ENCODE results near the gene KRTAP5-1. TPM values are rescaled to one million over a fixed set of nuclear protein-coding genes. Genes with fewer than 3 reads are reported as not detected.
A peak's percentile ranks its signal among the peaks of the same experiment; 100 is the strongest.

The KRTAP5-1 gene
- polyA plus RNA-seq, 2 of the 4 experiments (the other 2 are of a cell fraction): not detected

DNA sequence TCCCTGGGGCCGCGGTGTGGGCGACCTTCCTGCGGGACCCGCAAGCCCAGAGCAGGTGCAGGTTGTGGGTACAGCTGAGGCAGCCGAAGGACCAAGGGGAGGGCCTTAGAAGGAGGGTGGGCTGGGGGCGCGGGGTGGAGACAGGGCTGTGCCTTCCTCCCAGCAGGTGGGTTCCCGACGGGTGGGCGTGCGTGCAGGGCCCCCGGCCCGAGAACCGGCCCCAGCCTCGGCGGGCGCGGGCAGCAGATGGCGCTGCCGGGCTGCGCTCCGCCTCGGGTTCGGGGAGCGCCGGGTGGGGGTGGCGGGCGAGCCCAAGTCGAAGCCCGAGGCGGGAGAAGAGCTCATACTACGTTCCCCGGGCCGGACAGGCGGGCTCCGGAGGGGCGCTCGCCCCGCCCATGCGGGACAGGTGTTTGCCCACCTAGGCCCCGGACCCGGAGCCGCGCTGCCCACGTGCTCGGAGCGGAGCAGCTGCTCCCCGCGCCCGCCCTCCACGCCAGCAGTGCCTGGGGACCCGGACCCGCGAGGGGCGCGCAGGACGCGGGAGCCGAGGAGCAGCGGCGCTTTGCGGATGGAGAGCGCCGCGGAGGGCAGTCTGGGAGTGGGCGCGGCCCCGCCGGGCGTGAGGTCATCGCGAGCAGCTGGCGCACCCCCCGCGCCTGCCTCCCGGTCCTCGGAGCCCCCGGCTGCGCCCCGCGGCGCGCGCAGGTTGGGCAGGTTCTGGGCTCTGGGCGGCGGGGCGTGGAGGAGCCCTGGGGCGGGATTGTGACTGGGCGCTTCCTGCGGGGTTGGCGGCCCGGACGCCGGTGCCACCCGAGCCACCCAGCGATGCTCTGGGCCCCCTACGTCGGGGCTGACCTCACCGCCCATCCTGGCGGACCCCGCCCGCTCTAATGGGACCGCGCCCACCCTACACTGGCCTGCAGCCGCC is 38.3 kb downstream of the KRTAP5-1 start:
- POLR2A ChIA-PET: interaction anchor here (0.6 to 1.3 kb wide), 2 partner anchors 12 to 28 kb away, joined by 3 to 5 read pairs; no protein-coding TSS in a partner anchor
- FAIRE-seq: no peak
- TF ChIP-seq JUN (IDR thresholded peaks at IDR 0.05) (no peak; a peak in 1 of 5 replicates), SMC3 (IDR thresholded peaks at IDR 0.05) (peak; percentile 99), KDM5A (IDR thresholded peaks at IDR 0.05) (peak; percentile 29; the same call in 1 of the 2 replicates), RAD21 (conservative IDR thresholded peaks at IDR 0.05 in 1 of 2, IDR thresholded peaks at IDR 0.05 in 1 of 2) (peak; percentile 77 to 98), SREBF2 (IDR thresholded peaks at IDR 0.05) (no peak), MAZ (IDR thresholded peaks at IDR 0.05; ENCODE audit: borderline replicate concordance, low read depth, low read length) (no peak), RNF2 (IDR thresholded peaks at IDR 0.05; ENCODE audit: borderline replicate concordance, low read depth) (no peak), ZSCAN20 (CRISPR knock-in tag; IDR thresholded peaks at IDR 0.05) (no peak)
- TF ChIP-seq, protein P1, sequence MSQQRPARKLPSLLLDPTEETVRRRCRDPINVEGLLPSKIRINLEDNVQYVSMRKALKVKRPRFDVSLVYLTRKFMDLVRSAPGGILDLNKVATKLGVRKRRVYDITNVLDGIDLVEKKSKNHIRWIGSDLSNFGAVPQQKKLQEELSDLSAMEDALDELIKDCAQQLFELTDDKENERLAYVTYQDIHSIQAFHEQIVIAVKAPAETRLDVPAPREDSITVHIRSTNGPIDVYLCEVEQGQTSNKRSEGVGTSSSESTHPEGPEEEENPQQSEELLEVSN (IDR thresholded peaks at IDR 0.05; ENCODE audit: borderline replicate concordance, low read depth): peak; percentile 58
- TF ChIP-seq, protein P2, sequence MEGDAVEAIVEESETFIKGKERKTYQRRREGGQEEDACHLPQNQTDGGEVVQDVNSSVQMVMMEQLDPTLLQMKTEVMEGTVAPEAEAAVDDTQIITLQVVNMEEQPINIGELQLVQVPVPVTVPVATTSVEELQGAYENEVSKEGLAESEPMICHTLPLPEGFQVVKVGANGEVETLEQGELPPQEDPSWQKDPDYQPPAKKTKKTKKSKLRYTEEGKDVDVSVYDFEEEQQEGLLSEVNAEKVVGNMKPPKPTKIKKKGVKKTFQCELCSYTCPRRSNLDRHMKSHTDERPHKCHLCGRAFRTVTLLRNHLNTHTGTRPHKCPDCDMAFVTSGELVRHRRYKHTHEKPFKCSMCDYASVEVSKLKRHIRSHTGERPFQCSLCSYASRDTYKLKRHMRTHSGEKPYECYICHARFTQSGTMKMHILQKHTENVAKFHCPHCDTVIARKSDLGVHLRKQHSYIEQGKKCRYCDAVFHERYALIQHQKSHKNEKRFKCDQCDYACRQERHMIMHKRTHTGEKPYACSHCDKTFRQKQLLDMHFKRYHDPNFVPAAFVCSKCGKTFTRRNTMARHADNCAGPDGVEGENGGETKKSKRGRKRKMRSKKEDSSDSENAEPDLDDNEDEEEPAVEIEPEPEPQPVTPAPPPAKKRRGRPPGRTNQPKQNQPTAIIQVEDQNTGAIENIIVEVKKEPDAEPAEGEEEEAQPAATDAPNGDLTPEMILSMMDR (IDR thresholded peaks at IDR 0.05): peak; percentile 93
- TF ChIP-seq, protein P3, sequence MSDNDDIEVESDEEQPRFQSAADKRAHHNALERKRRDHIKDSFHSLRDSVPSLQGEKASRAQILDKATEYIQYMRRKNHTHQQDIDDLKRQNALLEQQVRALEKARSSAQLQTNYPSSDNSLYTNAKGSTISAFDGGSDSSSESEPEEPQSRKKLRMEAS (IDR thresholded peaks at IDR 0.05): 0 out of 2 replicates have a peak, but pooled peaks have one; percentile 46
- no peaks in the 10 kb centered on the region for H3K9me3 ChIP-seq
- CTCF ChIA-PET: interaction anchor here (0.6 to 15.0 kb wide), 52 partner anchors 10 to 610 kb away, joined by 3 to 719 read pairs (median 4); partner anchors contain the start of genes DUSP8, KRTAP5-2, KRTAP5-3 and KRTAP5-5
- H3K4me2 ChIP-seq: peak overlapping the region; percentile 100
- peak overlapping the region; percentile 74 to 86 for H3K27ac ChIP-seq
- H3K4me1 ChIP-seq: peaks cover 21% of the 10 kb centered on the region
- peak; percentile 60 to 83 for ATAC-seq
- peak; percentile 58 to 84 for DNase-seq (ENCODE audit: low read depth in 1 of 2, low spot score in 1 of 2)
- WGBS (ENCODE audit: missing lambda C conversion rate): 6% methylated on average over 22 of the region's 106 CpGs
- peak overlapping the region; percentile 63 for H3K4me3 ChIP-seq

DNA sequence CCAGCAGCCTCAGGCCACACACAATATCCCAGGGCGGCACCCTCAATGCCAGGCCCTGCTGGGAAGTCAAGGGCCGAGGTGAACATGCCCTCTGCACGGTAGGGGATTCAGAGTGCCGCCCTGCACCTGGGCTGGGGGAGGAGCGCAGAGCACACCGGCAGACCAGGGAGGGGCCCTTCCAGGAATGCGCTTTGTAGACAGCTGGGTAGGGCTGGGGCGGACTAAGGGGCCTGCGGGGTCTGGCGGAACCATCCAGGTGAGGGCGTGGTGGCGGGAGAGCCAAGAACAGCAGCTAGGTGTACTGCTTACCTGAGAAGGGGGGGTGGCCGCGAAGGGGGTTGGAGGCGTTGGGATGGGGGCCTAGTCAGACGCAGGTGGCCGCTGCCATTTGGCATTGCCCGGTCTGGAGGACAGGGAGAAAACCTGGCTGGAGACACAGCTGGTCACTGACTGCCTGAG is 39.0 kb downstream of the KRTAP5-1 start:
- 27% methylated on average over 16 of the region's 18 CpGs for WGBS (ENCODE audit: missing lambda C conversion rate)
- ChIA-PET POLR2A (interaction anchor here (1.3 kb wide), 1 partner anchor 28 kb away, joined by 5 read pairs; no protein-coding TSS in a partner anchor), CTCF (interaction anchor here (0.7 to 15.0 kb wide), 31 partner anchors 10 to 604 kb away, joined by 3 to 719 read pairs (median 5); partner anchors contain the start of genes DUSP8, KRTAP5-2 and KRTAP5-5)
- DNase-seq (ENCODE audit: low read depth in 1 of 2, low spot score in 1 of 2) (no peak), ATAC-seq (no peak), FAIRE-seq (no peak)
- TF ChIP-seq TP53 (CRISPR knock-in tag; IDR thresholded peaks at IDR 0.05) (no peak), ZNF302 (CRISPR knock-in tag; IDR thresholded peaks at IDR 0.05) (no peak), ZSCAN20 (CRISPR knock-in tag; IDR thresholded peaks at IDR 0.05) (no peak), HEYL (CRISPR knock-in tag; IDR thresholded peaks at IDR 0.05) (no peak)
- Histone ChIP-seq H3K4me3 (no peak overlapping the region), H3K4me2 (peak overlapping the region; percentile 100), H3K9me3 (no peaks in the 10 kb centered on the region), H3K4me1 (peaks cover 21% of the 10 kb centered on the region), H3K27ac (peak overlapping the region in 1 of 2 experiments; percentile 86; a peak in 1 of 6 replicates)

DNA sequence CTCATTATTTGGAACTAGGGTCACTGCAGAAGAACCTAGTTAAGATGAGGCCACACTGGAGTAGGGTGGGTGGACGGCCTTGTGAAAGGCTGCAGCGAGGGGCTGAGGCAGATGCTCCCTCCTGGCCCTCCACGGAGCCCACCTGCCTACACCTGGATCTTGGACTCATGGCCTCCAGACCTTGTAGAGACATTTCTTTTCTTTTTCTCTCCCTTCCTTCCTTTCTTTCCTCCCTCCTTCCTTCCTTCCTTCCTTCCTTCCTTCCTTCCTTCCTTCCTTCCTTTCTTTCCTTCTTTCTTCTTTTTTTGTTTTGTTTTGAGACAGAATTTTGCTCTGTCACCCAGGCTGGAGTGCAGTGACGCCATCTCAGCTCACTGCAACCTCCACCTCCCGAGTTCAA is 39.7 kb downstream of the KRTAP5-1 start:
- Histone ChIP-seq H3K4me3 (no peak overlapping the region), H3K9me3 (no peaks in the 10 kb centered on the region), H3K4me2 (no peak overlapping the region), H3K4me1 (peaks cover 21% of the 10 kb centered on the region), H3K27ac (no peak overlapping the region)
- CTCF ChIA-PET: interaction anchor here (1.9 to 15.0 kb wide), 5 partner anchors 9 to 87 kb away, joined by 7 to 719 read pairs (median 34); partner anchors contain the start of gene DUSP8
- DNase-seq (ENCODE audit: low read depth in 1 of 2, low spot score in 1 of 2) (no peak), FAIRE-seq (no peak), ATAC-seq (no peak)
- 13% methylated on average over 5 of the region's 5 CpGs for WGBS (ENCODE audit: missing lambda C conversion rate)
- POLR2A ChIA-PET: no interaction called here
- no peak for TF ChIP-seq KDM1A (IDR thresholded peaks at IDR 0.05; ENCODE audit: low read depth)

Data from A549 (cell line).